Stimulated activated CD4-positive, alpha-beta T cell treated with anti-CD3 and anti-CD28 coated beads, Interleukin-15, amount 100 ng/mL, for 24 hours (primary cell): ENCODE results near the gene DEFB132.

Experiments used
- DNase-seq: peaks from one replicate; pipeline ENCODE4 v3.0.0-alpha.2; 2020

Gene DEFB132

GRCh38 chr20:297925-298775 lies 40.6 kb downstream of the DEFB132 start:
- peak; percentile 65 for DNase-seq

- no peak for DNase-seq
Measured at GRCh38 chr20:298776-299391, 41.4 kb downstream of the DEFB132 start.

GRCh38 chr20:300345-300990 lies 42.9 kb downstream of the DEFB132 start:
- DNase-seq = no peak

GRCh38 chr20:301886-302848 lies 44.6 kb downstream of the DEFB132 start:
- DNase-seq = no peak

GRCh38 chr20:305745-306144 lies 48.2 kb downstream of the DEFB132 start:
- no peak for DNase-seq

GRCh38 chr20:308427-309038 lies 51.0 kb downstream of the DEFB132 start:
- no peak for DNase-seq

- no peak for DNase-seq
Measured at GRCh38 chr20:309306-309840, 51.8 kb downstream of the DEFB132 start.

- peak; percentile 93 for DNase-seq
Measured at GRCh38 chr20:309841-310644, 52.5 kb downstream of the DEFB132 start.

GRCh38 chr20:310645-311044 lies 53.1 kb downstream of the DEFB132 start:
- DNase-seq = no peak
